Caco-2 (cell line): Measurements from ENCODE around the gene UBL7. TPM values are rescaled to one million over a fixed set of nuclear protein-coding genes. Genes with fewer than 3 reads are reported as not detected.
A peak's percentile ranks its signal among the peaks of the same experiment; 100 is the strongest.

Experiments used
- BruUV-seq: library from RNA; stranded (reverse); fragments of 400-500 nt; replicated peaks from 2 replicates; lab custom pipeline; 2021; lab: Mats Ljungman, UMichigan
- CTCF ChIA-PET: fragments of 300-600 bp; sonication (Branson Sonifier 250); formaldehyde crosslinking; loops from one replicate; lab custom pipeline; 2022; ENCODE audit warnings: antibody characterized with exemption; lab: Charles Lee
- POLR2A ChIA-PET: fragments of 300-600 bp; sonication (Branson Sonifier 250); formaldehyde crosslinking; loops from one replicate; lab custom pipeline; 2022; ENCODE audit warnings: antibody characterized with exemption; lab: Charles Lee
- DNase-seq, 2 experiments: peaks; one replicate each; pipeline versions ENCODE4 v3.0.0 to v3.0.0-alpha.2; 2020 to 2022
- H3K27me3 ChIP-seq: replicated peaks from 2 replicates; pipeline ENCODE4 v1.6.0; 2011; ENCODE audit warnings: low read length; ENCODE audit not compliant: control insufficient read depth, insufficient read depth
- H3K36me3 ChIP-seq: 2 replicates; pipeline ENCODE4 v1.5.1; 2011; ENCODE audit warnings: low read length; ENCODE audit not compliant: control insufficient read depth, insufficient read depth
- H3K4me1 ChIP-seq: fragments of 250-450 bp; sonication (Bioruptor Pico); 2 replicates; pipeline ENCODE4 v1.5.1; 2020; ENCODE audit warnings: mild to moderate bottlenecking
- H3K4me3 ChIP-seq: 2 replicates; pipeline ENCODE4 v1.5.1; 2011; ENCODE audit warnings: low read depth, mild to moderate bottlenecking, control low read depth, low read length
- H3K9me3 ChIP-seq: fragments of 250-450 bp; sonication (Bioruptor Pico); 2 replicates; pipeline ENCODE4 v1.5.1; 2020; ENCODE audit warnings: mild to moderate bottlenecking, moderate library complexity
- H3K27ac Mint-ChIP-seq: one replicate; pipeline ENCODE4 v1.8.0; 2022; ENCODE audit warnings: mixed read lengths; ENCODE audit not compliant: unreplicated experiment
- H3K27me3 Mint-ChIP-seq: one replicate; pipeline ENCODE4 v1.8.0; 2022; ENCODE audit warnings: mixed read lengths; ENCODE audit not compliant: insufficient read depth, unreplicated experiment
- H3K36me3 Mint-ChIP-seq: one replicate; pipeline ENCODE4 v1.8.0; 2022; ENCODE audit warnings: mild to moderate bottlenecking, mixed read lengths; ENCODE audit not compliant: insufficient read depth, unreplicated experiment
- H3K4me1 Mint-ChIP-seq: one replicate; pipeline ENCODE4 v1.8.0; 2022; ENCODE audit warnings: low read depth, mixed read lengths; ENCODE audit not compliant: unreplicated experiment
- H3K4me3 Mint-ChIP-seq: one replicate; pipeline ENCODE4 v1.8.0; 2022; ENCODE audit warnings: mild to moderate bottlenecking, moderate library complexity, mixed read lengths; ENCODE audit not compliant: unreplicated experiment
- H3K9me3 Mint-ChIP-seq: one replicate; pipeline ENCODE4 v1.8.0; 2022; ENCODE audit warnings: mixed read lengths; ENCODE audit not compliant: unreplicated experiment
- intact Hi-C: fragments of 100-400 bp; cut with micrococcal nuclease; formaldehyde crosslinking; loops from one replicate; pipeline ENCODE4 v1.10.0; 2022; ENCODE audit not compliant: unreplicated experiment
- total RNA-seq: library from RNA; stranded (reverse); gene quantifications from 2 replicates; pipeline ENCODE4 v1.2.3, GENCODE V29; 2022
- TF ChIP-seq, protein P1 (sequence below), 2 experiments: fragments of 200-600 bp in 1 of 2; IDR thresholded peaks; 1 replicate in 1 of 2; 2 replicates in 1 of 2; pipeline versions ENCODE4 v1.5.1 to v1.8.0; 2011 to 2022; ENCODE audit warnings: antibody characterized with exemption in 1 of 2, control low read depth in 1 of 2, inconsistent platforms in 1 of 2, low read depth in 1 of 2, low read length in 1 of 2, mild to moderate bottlenecking in 1 of 2, moderate library complexity in 1 of 2; ENCODE audit not compliant: insufficient read depth in 1 of 2, severe bottlenecking in 1 of 2, unreplicated experiment in 1 of 2

The UBL7 gene
- total RNA-seq, 1 experiment from 2014 or later: 34.4 TPM

DNA sequence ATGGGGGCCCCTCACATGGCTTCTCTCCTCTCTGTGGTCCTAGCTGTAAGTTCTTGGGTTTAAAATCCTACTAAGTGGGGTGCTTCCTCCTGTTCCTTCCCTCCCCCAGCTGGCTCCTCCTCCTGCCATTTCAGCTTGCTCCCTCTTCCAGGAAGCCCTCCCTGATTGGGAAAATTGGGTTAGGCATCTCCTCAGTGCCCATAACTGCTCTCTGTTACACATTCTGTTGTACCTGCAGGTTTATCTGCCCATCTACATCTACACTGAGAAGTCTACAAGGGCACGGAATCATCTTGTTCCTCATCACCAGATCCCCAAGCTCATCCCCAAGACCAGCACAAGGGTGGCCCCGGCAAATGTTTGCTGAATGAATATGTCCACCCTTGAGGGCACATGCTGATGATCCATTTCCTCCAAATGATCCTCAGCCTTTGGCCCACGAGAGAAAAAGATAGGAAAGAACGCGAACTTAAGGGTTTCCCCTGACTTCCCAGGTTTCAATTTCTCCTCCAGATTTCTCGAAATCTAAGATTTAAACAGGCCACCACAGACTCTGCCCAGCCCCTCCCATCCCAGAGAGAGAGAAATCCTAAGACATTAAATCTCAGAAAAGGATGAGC is 31.1 kb downstream of the UBL7 start:
- H3K4me3 Mint-ChIP-seq: no peak overlapping the region
- TF ChIP-seq, protein P1, sequence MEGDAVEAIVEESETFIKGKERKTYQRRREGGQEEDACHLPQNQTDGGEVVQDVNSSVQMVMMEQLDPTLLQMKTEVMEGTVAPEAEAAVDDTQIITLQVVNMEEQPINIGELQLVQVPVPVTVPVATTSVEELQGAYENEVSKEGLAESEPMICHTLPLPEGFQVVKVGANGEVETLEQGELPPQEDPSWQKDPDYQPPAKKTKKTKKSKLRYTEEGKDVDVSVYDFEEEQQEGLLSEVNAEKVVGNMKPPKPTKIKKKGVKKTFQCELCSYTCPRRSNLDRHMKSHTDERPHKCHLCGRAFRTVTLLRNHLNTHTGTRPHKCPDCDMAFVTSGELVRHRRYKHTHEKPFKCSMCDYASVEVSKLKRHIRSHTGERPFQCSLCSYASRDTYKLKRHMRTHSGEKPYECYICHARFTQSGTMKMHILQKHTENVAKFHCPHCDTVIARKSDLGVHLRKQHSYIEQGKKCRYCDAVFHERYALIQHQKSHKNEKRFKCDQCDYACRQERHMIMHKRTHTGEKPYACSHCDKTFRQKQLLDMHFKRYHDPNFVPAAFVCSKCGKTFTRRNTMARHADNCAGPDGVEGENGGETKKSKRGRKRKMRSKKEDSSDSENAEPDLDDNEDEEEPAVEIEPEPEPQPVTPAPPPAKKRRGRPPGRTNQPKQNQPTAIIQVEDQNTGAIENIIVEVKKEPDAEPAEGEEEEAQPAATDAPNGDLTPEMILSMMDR (IDR thresholded peaks at IDR 0.05; ENCODE audit: insufficient read depth in 1 of 2, low read depth in 1 of 2, low read length in 1 of 2, severe bottlenecking in 1 of 2, unreplicated experiment in 1 of 2): no peak
- no TSS peak for BruUV-seq
- Histone ChIP-seq H3K27me3 (no peaks in the 10 kb centered on the region), H3K4me3 (no peak overlapping the region), H3K9me3 (no peaks in the 10 kb centered on the region), H3K4me1 (peaks cover 12% of the 10 kb centered on the region), H3K36me3 (peaks cover 2% of the 10 kb centered on the region)
- peaks cover 43% of the 10 kb centered on the region for H3K36me3 Mint-ChIP-seq
- ChIA-PET CTCF (no interaction called here), POLR2A (no interaction called here)
- intact Hi-C loops: loop anchor here (5.0 kb wide), 1 partner anchor 52 kb away; no protein-coding TSS in a partner anchor
- H3K27ac Mint-ChIP-seq: no peak overlapping the region
- DNase-seq: no peak
- H3K4me1 Mint-ChIP-seq: peaks cover 39% of the 10 kb centered on the region
- no peaks in the 10 kb centered on the region for H3K27me3 Mint-ChIP-seq
- H3K9me3 Mint-ChIP-seq: no peaks in the 10 kb centered on the region

DNA sequence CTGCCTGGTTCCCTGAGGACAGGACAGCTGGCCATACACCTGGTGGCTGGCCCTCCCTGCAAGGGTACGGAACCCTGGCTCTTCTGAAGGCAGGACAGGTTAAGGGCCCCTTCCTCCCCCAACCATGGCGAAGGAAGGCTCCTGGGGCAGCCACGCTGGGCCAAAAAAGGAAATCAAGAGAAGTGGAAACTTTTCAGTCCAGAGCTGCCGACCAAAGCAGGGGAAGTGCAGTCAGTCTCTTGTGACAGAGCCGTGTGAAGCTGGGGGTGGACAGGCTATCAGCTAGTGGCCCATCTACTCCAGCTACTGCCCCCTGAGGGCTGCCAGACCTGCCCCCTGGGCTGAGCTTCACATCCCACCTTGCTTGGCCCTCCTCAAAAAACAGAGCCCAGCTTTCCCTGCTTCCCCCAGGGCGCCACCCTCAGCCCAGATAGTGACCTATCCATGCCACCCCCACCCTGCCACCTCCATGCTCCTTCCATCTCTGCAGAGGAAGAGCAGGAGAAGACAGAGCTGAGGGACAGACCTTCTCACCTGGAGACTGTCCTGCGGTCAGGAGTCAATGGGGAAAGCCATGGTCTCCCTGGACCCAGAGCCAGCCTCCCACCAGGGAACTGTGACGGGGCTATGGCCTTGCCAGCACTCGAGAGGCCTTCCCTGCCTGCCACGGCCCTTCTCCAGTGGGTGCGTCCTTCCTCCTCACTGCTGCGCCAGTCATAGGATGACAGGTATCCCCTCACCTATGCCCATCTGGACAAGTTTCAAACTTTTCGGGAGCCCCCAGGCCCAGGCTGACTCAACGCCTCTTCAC is 31.8 kb downstream of the UBL7 start:
- DNase-seq: no peak
- H3K4me3 ChIP-seq: no peak overlapping the region
- peaks cover 15% of the 10 kb centered on the region for H3K4me1 ChIP-seq
- ChIA-PET CTCF (no interaction called here), POLR2A (no interaction called here)
- H3K27me3 ChIP-seq: no peaks in the 10 kb centered on the region
- TF ChIP-seq, protein P1 (IDR thresholded peaks at IDR 0.05; ENCODE audit: insufficient read depth in 1 of 2, low read depth in 1 of 2, low read length in 1 of 2, severe bottlenecking in 1 of 2, unreplicated experiment in 1 of 2): no peak
- Mint-ChIP-seq H3K27me3 (no peaks in the 10 kb centered on the region), H3K27ac (no peak overlapping the region), H3K4me1 (peaks cover 38% of the 10 kb centered on the region), H3K36me3 (peaks cover 47% of the 10 kb centered on the region), H3K4me3 (no peak overlapping the region), H3K9me3 (no peaks in the 10 kb centered on the region)
- no peaks in the 10 kb centered on the region for H3K9me3 ChIP-seq
- H3K36me3 ChIP-seq: peaks cover 2% of the 10 kb centered on the region
- intact Hi-C loops: no loop called here
- no TSS peak for BruUV-seq

DNA sequence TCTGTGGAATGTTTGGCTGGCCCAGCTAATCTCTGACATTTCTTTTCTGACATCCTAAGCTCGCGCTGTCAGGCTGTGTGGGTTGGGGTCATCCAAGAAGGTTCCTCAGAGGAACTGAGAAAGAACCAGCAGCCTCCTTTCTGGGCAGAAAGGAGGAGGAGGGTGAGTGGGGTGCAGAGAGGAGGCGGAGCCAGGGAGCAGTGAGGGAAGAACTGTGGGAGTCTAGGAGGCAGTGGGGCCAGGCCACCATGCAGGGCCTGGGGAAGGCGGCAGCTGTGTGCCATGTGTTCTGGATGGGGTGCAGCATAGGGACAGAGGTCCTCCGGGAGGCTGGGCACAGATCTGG is 32.5 kb downstream of the UBL7 start:
- peaks cover 44% of the 10 kb centered on the region for H3K4me1 Mint-ChIP-seq
- BruUV-seq: no TSS peak
- no peak overlapping the region for H3K4me3 Mint-ChIP-seq
- peaks cover 2% of the 10 kb centered on the region for H3K36me3 ChIP-seq
- no peaks in the 10 kb centered on the region for H3K27me3 Mint-ChIP-seq
- TF ChIP-seq, protein P1 (IDR thresholded peaks at IDR 0.05; ENCODE audit: insufficient read depth in 1 of 2, low read depth in 1 of 2, low read length in 1 of 2, severe bottlenecking in 1 of 2, unreplicated experiment in 1 of 2): no peak
- no peaks in the 10 kb centered on the region for H3K27me3 ChIP-seq
- H3K36me3 Mint-ChIP-seq: peaks cover 53% of the 10 kb centered on the region
- peak overlapping the region; percentile 33 for H3K27ac Mint-ChIP-seq
- intact Hi-C loops: no loop called here
- POLR2A ChIA-PET: no interaction called here
- no peak for DNase-seq
- no peak overlapping the region for H3K4me3 ChIP-seq
- no peaks in the 10 kb centered on the region for H3K9me3 ChIP-seq
- peaks cover 20% of the 10 kb centered on the region for H3K4me1 ChIP-seq
- no peaks in the 10 kb centered on the region for H3K9me3 Mint-ChIP-seq
- CTCF ChIA-PET: no interaction called here
